B cell (primary cell): ENCODE results near the gene WASF3. TPM values are rescaled to one million over a fixed set of nuclear protein-coding genes. Genes with fewer than 3 reads are reported as not detected.

Source experiments
- ATAC-seq: fragments of 200-7000 bp; cut with Tn5 transposase; one replicate; pipeline ENCODE4 v1.10.0; 2021; ENCODE audit warnings: low read depth, mild to moderate bottlenecking, moderate number of reproducible peaks, moderate library complexity
- CTCF ChIA-PET: fragments of 350-600 bp; sonication (Branson Sonifier 250); formaldehyde crosslinking; loops from one replicate; lab custom pipeline; 2021; ENCODE audit warnings: antibody characterized with exemption, inconsistent platforms; lab: Charles Lee
- POLR2A ChIA-PET: fragments of 350-600 bp; sonication (Branson Sonifier 250); formaldehyde crosslinking; loops from one replicate; lab custom pipeline; 2021; ENCODE audit warnings: antibody characterized with exemption; lab: Charles Lee
- DNase-seq: peaks from one replicate; pipeline ENCODE4 v3.0.0; 2013
- H2AFZ ChIP-seq: 2 replicates; pipeline ENCODE4 v1.6.1; 2012; ENCODE audit warnings: mild to moderate bottlenecking, low read depth, low read length; ENCODE audit not compliant: insufficient read depth, poor library complexity, severe bottlenecking
- H3K27ac ChIP-seq, 2 donors: 1 replicate in 1 of 2; 2 replicates in 1 of 2; pipeline ENCODE4 v1.5.1; 2012 to 2013; ENCODE audit warnings: low read length in 2 of 2, mild to moderate bottlenecking in 2 of 2, moderate library complexity in 1 of 2
- H3K27me3 ChIP-seq, 4 experiments: fragments of 200-600 bp in 1 of 4; sonication (generic) in 1 of 4; replicated peaks in 1 of 4; 1 replicate in 2 of 4; 2 replicates in 2 of 4; pipeline versions ENCODE4 v1.6.1 to v1.7.0; 2013 to 2016; ENCODE audit warnings: low read length in 3 of 4, mild to moderate bottlenecking in 2 of 4, mixed read lengths in 1 of 4, moderate library complexity in 1 of 4; ENCODE audit not compliant: insufficient read depth in 4 of 4, control insufficient read depth in 3 of 4; ENCODE audit errors: control extremely low read depth in 1 of 4
- H3K36me3 ChIP-seq, 2 experiments: replicated peaks in 1 of 2; 1 replicate in 1 of 2; 2 replicates in 1 of 2; pipeline versions ENCODE4 v1.6.1 to v1.7.1; 2013; ENCODE audit warnings: low read length in 1 of 2; ENCODE audit not compliant: insufficient read depth in 2 of 2, control insufficient read depth in 1 of 2; ENCODE audit errors: control extremely low read depth in 1 of 2, extremely low read depth in 1 of 2
- H3K4me1 ChIP-seq, 2 donors: fragments of 200-600 bp in 1 of 2; sonication (generic) in 1 of 2; 1 replicate in 1 of 2; 2 replicates in 1 of 2; pipeline versions ENCODE4 v1.5.1 to v1.6.1; 2013 to 2017; ENCODE audit warnings: low read length in 2 of 2; ENCODE audit not compliant: control insufficient read depth in 2 of 2, insufficient read depth in 2 of 2
- H3K4me2 ChIP-seq: replicated peaks from 2 replicates; pipeline ENCODE3; 2012; ENCODE audit warnings: mild to moderate bottlenecking, low read depth, low read length; ENCODE audit not compliant: poor library complexity, severe bottlenecking
- H3K4me3 ChIP-seq, 5 experiments: fragments of 200-600 bp in 1 of 5; sonication (generic) in 1 of 5; 1 replicate in 3 of 5; 2 replicates in 2 of 5; pipeline versions ENCODE4 v1.5.1 to v1.7.0; 2011 to 2016; ENCODE audit warnings: low read length in 4 of 5, mild to moderate bottlenecking in 4 of 5, low read depth in 2 of 5, control low read depth in 1 of 5, moderate library complexity in 1 of 5; ENCODE audit not compliant: insufficient read depth in 1 of 5; ENCODE audit errors: control extremely low read depth in 1 of 5, extremely low read depth in 1 of 5
- H3K79me2 ChIP-seq: fragments of 200-600 bp; sonication (generic); one replicate; pipeline ENCODE4 v1.6.0; 2016; ENCODE audit warnings: low read length; ENCODE audit not compliant: control insufficient read depth, insufficient read depth
- H3K9ac ChIP-seq: fragments of 200-600 bp; sonication (generic); 2 replicates; pipeline ENCODE4 v1.6.1; 2017; ENCODE audit warnings: mild to moderate bottlenecking, low read length, moderate library complexity
- H3K9me3 ChIP-seq, 3 donors: one replicate each; pipeline versions ENCODE4 v1.6.1 to v1.7.1; 2013; ENCODE audit warnings: low read length in 2 of 3; ENCODE audit not compliant: control insufficient read depth in 2 of 3, insufficient read depth in 1 of 3; ENCODE audit errors: control extremely low read depth in 1 of 3
- H4K20me1 ChIP-seq: 2 replicates; pipeline ENCODE4 v1.6.0; 2012; ENCODE audit warnings: mild to moderate bottlenecking, low read length; ENCODE audit not compliant: insufficient read depth, control insufficient read depth, poor library complexity, severe bottlenecking
- H3K27ac Mint-ChIP-seq: one replicate; pipeline ENCODE4 v1.8.0; 2021; ENCODE audit warnings: mixed read lengths
- H3K27me3 Mint-ChIP-seq: one replicate; pipeline ENCODE4 v1.8.0; 2021; ENCODE audit warnings: mixed read lengths
- H3K4me1 Mint-ChIP-seq: one replicate; pipeline ENCODE4 v1.8.0; 2021; ENCODE audit warnings: mixed read lengths
- H3K4me3 Mint-ChIP-seq: one replicate; pipeline ENCODE4 v1.8.0; 2021; ENCODE audit warnings: mixed read lengths
- H3K9me3 Mint-ChIP-seq: one replicate; pipeline ENCODE4 v1.8.0; 2022; ENCODE audit warnings: mixed read lengths; ENCODE audit not compliant: insufficient read depth
- EZH2 ChIP-seq: IDR thresholded peaks from 2 replicates; pipeline ENCODE4 v1.6.1; 2012; ENCODE audit warnings: borderline replicate concordance, low read depth, mild to moderate bottlenecking, moderate library complexity, low read length; ENCODE audit not compliant: insufficient read depth, poor library complexity, severe bottlenecking
- WGBS: methylation state at CpG from one replicate; pipeline ENCODE4 v1.1.5; 2013; ENCODE audit warnings: missing lambda C conversion rate; ENCODE audit not compliant: insufficient coverage; 5-methylcytosine and 5-hydroxymethylcytosine counted together
- intact Hi-C: fragments of 100-400 bp; cut with micrococcal nuclease; formaldehyde crosslinking; loops from one replicate; pipeline ENCODE4 v1.10.0; 2022
- polyA plus RNA-seq: library from polyadenylated mRNA; depleted of rRNA; stranded (reverse); fragments of >200 nt; gene quantifications from 2 replicates; pipeline ENCODE4 v1.2.3, GENCODE V29; 2012
- total RNA-seq, 2 donors: library from RNA; stranded (reverse); fragments of 120-200 nt in 1 of 2; gene quantifications; 1 replicate in 1 of 2; 2 replicates in 1 of 2; pipeline versions ENCODE4 v1.2.3 to v1.2.4, GENCODE V29; 2013 to 2022
- TF ChIP-seq, protein P1 (sequence below): fragments of 200-600 bp; IDR thresholded peaks from one replicate; pipeline ENCODE4 v1.8.0; 2022; ENCODE audit warnings: antibody characterized with exemption, mild to moderate bottlenecking

The WASF3 gene
- total and polyA plus RNA-seq, 2 donors (not counting 1 experiment from before 2014, with no cell fraction given): 0.18 to 0.89 TPM

DNA sequence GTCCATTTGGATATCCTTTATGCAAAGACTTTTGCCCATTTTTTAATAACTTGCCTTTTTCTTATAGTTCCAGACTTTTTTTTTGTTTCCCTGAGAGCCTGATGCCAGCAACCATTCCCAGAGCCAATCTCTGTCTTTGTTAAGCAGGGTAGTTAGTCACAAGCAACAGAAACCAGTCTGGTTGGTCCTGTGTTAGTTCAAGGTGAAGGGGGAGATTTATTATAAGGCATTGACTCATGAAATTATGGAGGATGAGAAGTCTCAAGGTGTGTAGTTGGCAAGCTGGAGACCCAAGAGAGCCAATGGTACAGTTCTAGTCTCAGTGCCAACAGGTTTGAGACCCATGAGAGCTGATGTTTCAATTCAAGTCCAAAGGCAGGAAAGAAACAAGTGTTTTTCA lies 170.2 kb downstream of the WASF3 start:
- no peak overlapping the region for H3K4me3 Mint-ChIP-seq
- DNase-seq (no peak), ATAC-seq (no peak)
- intact Hi-C loops: no loop called here
- ChIA-PET POLR2A (no interaction called here), CTCF (no interaction called here)
- Histone ChIP-seq H3K4me1 (no peaks in the 10 kb centered on the region), H3K9ac (no peak overlapping the region), H3K9me3 (peaks cover 0 to 3% (median 0%) of the 10 kb centered on the region in 3 donors), H3K4me2 (no peak overlapping the region), H3K36me3 (no peaks in the 10 kb centered on the region), H3K27me3 (no peaks in the 10 kb centered on the region), H4K20me1 (no peaks in the 10 kb centered on the region), H3K27ac (no peak overlapping the region), H2AFZ (no peak overlapping the region), H3K79me2 (no peaks in the 10 kb centered on the region), H3K4me3 (no peak overlapping the region)
- TF ChIP-seq, protein P1, sequence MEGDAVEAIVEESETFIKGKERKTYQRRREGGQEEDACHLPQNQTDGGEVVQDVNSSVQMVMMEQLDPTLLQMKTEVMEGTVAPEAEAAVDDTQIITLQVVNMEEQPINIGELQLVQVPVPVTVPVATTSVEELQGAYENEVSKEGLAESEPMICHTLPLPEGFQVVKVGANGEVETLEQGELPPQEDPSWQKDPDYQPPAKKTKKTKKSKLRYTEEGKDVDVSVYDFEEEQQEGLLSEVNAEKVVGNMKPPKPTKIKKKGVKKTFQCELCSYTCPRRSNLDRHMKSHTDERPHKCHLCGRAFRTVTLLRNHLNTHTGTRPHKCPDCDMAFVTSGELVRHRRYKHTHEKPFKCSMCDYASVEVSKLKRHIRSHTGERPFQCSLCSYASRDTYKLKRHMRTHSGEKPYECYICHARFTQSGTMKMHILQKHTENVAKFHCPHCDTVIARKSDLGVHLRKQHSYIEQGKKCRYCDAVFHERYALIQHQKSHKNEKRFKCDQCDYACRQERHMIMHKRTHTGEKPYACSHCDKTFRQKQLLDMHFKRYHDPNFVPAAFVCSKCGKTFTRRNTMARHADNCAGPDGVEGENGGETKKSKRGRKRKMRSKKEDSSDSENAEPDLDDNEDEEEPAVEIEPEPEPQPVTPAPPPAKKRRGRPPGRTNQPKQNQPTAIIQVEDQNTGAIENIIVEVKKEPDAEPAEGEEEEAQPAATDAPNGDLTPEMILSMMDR: no peak
- no peak for TF ChIP-seq EZH2
- no peaks in the 10 kb centered on the region for H3K9me3 Mint-ChIP-seq
- H3K27ac Mint-ChIP-seq: no peak overlapping the region
- H3K27me3 Mint-ChIP-seq: peaks cover 30% of the 10 kb centered on the region
- H3K4me1 Mint-ChIP-seq: no peaks in the 10 kb centered on the region

- Histone ChIP-seq H3K4me1 (no peaks in the 10 kb centered on the region), H3K79me2 (no peaks in the 10 kb centered on the region), H3K4me3 (no peak overlapping the region), H2AFZ (no peak overlapping the region), H3K9ac (no peak overlapping the region), H3K27ac (no peak overlapping the region), H3K27me3 (no peaks in the 10 kb centered on the region), H3K36me3 (no peaks in the 10 kb centered on the region), H3K9me3 (peaks cover 0 to 22% (median 3%) of the 10 kb centered on the region in 3 donors), H3K4me2 (no peak overlapping the region), H4K20me1 (no peaks in the 10 kb centered on the region)
- intact Hi-C loops: no loop called here
- POLR2A ChIA-PET: no interaction called here
- CTCF ChIA-PET: no interaction called here
- no peak for ATAC-seq
- no peak for DNase-seq
- Mint-ChIP-seq H3K27ac (no peak overlapping the region), H3K4me3 (no peak overlapping the region), H3K4me1 (no peaks in the 10 kb centered on the region), H3K27me3 (peaks cover 29% of the 10 kb centered on the region), H3K9me3 (peaks cover 10% of the 10 kb centered on the region)
- 89% methylated on average over 9 of the region's 9 CpGs for WGBS
- TF ChIP-seq, protein P1: no peak
- no peak for TF ChIP-seq EZH2
These were observed 178.2 kb downstream of the WASF3 start for GRCh38 chr13:26735677-26736076.

Other genes with a start within 250 kb of the WASF3 start
- not detected in 2 replicates for gene GPR12, start 203.1 kb downstream of the WASF3 start, total RNA-seq
- not detected in 2 replicates for gene GPR12, start 203.1 kb downstream of the WASF3 start, polyA plus RNA-seq